HG02763 (cell line): ENCODE results near the gene CYP1A2.
"Not testable (repeated sequence)": the region's sequence is repeated elsewhere in the genome, so short reads cannot be mapped to it uniquely, and the experiment has no call there.

Experiments
- ATAC-seq: cut with Tn5 transposase; IDR thresholded peaks from one replicate; pipeline ENCODE4 v1.9.1; 2021; ENCODE audit warnings: mild to moderate bottlenecking, moderate library complexity; ENCODE audit not compliant: unreplicated experiment

The CYP1A2 gene

DNA sequence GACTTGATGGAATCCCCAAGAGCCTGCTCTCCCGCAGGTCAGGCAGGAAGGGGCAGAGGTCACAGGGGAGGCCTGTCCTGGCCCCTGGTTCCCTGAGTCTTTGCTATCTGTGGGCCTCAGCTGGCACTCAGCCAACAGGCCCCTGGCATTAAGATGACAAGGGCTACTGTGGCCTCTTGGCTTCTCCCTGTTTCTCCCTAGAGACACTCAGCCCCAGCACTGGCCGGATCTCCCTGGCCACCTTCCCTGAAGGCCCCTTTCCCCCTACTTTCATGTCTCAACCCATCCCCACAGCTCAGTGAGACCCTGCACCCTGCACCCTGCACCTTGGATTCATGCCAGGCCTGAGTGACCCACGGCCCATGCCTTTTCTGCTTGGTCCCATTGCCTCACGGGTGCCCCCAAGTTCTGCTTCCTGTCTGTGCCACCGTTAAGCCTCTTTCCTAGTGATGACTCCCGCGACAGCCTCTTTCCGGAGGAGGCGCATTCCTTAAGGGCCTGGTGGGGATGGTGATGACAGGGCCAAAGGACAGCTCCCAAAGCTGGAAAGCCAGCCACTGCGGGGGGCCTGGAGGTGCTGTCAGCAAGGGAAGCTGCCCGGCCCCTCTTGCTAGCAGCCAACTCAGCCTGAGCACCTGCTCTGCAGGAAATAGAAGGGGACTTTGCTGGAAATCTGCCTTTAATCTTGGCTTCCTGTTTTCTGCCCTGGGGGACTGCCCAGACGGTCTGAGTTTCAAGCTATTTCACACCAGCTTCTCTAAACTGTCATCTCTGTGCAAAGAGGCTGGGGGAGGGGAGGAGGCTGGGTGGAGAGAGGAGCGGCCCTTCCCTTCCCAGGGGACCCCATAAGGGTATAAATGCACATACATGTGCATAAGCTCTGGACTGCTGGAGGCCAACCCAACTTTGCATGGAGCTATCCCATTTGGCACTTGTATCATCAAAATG, 28.4 kb downstream of the CYP1A2 start:
- no peak for ATAC-seq

- no peak for ATAC-seq
Observed at GRCh38 chr15:74777769-74778598, 29.3 kb downstream of the CYP1A2 start.

DNA sequence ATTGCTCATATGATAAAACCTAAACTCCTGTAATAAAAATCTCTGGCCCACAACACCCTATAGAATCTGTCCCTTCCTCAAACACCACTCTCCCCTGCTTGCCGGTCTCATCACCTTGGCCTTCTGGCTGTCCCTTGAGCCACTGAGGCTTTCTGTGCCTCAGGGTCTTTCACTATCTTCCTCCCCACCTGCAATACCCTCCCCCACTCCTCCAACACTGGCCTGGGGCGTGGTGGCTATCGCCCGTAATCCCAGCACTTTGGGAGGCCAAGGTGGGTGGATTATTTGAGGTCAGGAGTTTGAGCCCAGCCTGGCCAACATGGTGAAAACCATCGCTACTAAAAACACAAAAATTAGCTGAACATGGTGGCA, 29.9 kb downstream of the CYP1A2 start:
- no peak for ATAC-seq

DNA sequence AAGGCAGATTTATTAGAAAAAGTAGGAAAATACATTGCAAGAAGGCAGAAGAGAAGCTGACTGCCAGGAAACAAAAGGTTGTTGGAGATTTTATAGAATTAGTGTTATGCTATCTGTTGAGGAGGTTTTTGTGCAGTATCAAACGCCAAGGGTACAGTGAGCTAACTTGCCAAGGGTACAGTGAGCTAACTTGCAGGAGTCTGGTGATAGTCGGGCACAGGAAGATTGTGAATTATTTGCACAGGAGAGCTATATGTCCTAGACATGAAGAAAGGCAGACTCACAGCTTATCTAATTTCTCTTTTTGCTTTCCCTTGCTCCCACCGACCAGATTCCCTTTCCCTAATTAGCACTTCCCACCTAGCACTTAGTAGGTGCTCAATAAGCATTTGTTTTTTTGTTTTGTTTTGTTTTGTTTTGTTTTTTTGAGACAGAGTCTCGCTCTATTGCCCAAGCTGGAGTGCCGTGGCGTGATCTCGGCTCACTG, 30.6 kb downstream of the CYP1A2 start:
- no peak for ATAC-seq

DNA sequence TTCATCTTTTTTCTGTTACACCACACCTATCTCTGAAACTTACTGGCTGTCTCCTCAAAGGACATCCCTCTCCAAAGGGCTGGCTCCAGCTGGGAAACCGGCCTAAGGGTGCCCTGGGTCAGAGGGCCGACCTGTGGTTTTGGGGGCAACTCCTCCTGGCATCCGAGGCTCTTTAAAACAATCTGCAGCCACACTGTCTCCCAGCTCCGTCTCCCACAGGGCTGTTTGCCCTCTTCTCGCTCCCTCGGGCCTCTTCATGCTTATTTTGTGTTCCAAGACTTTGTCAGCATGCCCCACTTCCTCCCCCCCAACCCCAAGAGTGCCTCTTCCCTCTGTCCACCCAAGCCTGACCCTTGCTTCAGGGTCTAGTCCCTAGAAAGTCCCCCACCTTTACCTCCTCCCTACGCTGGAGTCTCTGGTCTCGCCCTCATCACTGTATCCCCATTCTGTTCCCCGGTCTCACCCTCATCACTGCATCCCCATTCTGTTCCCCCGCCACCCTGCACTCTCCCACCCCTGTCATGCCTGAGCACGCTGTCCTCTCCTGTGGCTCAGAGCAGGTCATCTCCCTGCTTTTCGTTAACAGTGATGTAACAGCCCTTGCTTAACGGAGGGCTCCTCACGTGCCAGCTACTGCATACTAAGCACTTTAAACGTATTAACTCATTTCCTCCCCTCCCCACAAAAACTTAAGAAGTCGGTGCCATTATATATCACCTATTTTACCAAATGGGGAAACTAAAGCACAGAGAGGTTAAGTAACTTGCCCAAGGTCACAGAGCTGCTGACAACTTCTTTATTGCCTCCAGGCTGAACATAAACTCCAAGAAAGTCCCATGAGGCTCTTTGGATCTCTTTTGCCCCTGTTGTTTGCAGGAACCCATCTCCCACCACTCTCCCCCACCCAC, 32.1 kb downstream of the CYP1A2 start:
- no peak for ATAC-seq

DNA sequence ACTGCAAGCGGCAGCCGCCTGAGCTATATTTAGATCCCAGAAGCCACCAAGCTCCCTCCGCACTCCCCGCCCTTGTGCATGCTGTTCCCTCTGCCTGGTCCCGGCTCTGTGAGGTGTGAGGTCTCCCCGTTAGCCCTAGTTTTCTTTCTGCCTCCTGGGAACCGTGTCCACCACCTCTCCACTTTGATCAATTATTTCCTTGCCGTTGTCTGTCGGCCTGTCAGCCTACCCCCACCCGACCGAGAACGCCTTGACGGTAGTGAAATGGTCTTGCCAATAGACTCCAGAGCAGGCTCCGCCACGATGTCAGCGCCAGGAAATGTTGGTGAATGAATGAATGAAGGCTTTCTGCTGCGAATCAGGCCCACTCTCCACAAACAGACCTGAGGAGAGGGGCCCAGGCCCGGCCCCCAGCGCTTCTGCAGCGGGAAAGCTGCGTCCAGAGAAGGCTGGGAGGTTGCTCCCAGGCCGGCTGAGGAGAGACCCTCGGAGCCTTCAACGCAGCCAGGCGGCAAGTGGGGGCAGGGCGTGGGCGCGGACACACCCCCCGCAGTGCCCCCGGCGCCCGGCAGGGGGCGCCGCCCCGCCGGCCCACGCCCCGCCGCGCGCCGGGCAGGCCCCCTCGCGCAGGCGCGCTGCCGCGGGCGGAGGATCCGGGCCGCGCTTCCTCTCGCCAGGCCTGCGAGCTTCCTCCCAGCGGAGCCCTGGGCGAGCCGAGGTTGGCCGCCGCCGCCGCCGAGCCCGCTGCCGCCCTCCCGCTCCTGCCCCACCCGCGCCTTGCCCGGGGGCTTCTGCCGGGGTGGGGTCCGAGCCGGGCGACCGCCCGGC, 33.0 kb downstream of the CYP1A2 start, which contains the start of gene CSK:
Gene CSK (plus strand): TSS at position 650 of the 828 bp plus-strand sequence. CDS start 16,218 bp downstream, outside the sequence.
- peak; percentile 44 for ATAC-seq

DNA sequence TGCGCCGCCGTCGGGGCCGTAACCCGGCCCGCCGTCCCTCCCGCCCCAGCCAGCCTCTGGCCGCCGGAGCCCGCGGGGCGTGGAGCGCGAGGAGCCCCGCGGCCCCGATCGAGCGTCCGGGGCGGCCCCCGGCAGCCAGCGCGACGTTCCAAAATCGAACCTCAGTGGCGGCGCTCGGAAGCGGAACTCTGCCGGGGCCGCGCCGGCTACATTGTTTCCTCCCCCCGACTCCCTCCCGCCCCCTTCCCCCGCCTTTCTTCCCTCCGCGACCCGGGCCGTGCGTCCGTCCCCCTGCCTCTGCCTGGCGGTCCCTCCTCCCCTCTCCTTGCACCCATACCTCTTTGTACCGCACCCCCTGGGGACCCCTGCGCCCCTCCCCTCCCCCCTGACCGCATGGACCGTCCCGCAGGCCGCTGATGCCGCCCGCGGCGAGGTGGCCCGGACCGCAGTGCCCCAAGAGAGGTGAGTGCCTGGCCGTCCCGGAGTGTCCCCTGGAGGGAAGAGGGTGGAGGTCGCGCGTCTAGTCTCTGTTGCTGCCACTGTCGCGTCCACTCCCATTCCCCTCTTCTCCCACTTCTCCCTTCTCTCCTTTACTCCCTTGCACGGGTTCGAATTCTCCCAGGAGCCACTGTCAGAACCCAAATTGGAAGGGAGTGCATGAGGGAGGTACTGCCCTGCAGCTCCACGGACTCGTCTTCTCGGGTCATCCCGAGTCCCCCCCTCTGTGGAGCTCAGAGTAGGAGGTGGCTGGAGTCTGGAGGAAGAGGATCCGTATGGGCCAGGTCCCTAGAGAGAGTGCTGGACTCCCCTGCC, 33.8 kb downstream of the CYP1A2 start:
- ATAC-seq = peak; percentile 10

DNA sequence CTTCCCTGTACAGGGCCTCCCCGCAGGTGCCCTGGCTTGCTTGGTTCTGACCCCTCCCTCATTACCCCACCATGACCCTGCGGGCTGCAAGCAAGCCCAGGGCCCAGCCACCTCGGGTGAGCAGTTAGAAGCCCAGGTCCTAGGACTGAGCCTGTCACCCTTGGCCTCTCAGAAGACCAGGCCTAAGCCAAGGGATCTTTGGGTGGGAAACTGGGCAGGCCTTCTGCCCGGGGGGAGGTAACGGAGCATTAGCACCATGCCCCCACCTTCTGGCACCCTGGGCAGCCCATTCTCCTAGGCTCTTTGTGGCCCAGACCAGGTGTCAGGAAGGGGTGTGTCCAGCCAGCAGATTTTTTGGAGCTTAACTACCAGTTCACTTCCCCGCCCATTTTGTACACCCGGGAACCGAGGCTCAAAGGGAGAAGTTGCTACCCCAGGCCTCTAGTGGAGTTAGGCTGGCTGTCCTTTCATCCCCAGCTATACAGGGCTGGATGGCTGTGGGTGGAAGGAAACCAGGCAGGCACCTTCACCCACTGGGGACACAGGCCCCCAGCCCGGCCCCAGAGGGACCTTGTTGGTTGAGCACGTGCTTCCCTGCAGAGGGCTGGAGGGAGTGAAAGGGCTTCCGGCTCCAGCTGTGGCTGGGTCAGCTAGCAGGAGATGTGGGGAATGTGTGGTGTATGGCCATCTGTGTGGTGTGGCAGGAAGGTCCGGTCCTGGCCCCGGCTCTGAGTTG, 34.6 kb downstream of the CYP1A2 start:
- no peak for ATAC-seq

GRCh38 chr15:74783808-74784175, 35.1 kb downstream of the CYP1A2 start:
- ATAC-seq = no peak

GRCh38 chr15:74784426-74785193, 36.0 kb downstream of the CYP1A2 start:
- ATAC-seq = no peak

GRCh38 chr15:74785194-74786032, 36.8 kb downstream of the CYP1A2 start:
- ATAC-seq = no peak

GRCh38 chr15:74786081-74786480, 37.4 kb downstream of the CYP1A2 start:
- not testable (repeated sequence) for ATAC-seq

- ATAC-seq = no peak
Observed at GRCh38 chr15:74786551-74787165, 38.0 kb downstream of the CYP1A2 start.

GRCh38 chr15:74787251-74788041, 38.8 kb downstream of the CYP1A2 start:
- ATAC-seq = peak; percentile 43

DNA sequence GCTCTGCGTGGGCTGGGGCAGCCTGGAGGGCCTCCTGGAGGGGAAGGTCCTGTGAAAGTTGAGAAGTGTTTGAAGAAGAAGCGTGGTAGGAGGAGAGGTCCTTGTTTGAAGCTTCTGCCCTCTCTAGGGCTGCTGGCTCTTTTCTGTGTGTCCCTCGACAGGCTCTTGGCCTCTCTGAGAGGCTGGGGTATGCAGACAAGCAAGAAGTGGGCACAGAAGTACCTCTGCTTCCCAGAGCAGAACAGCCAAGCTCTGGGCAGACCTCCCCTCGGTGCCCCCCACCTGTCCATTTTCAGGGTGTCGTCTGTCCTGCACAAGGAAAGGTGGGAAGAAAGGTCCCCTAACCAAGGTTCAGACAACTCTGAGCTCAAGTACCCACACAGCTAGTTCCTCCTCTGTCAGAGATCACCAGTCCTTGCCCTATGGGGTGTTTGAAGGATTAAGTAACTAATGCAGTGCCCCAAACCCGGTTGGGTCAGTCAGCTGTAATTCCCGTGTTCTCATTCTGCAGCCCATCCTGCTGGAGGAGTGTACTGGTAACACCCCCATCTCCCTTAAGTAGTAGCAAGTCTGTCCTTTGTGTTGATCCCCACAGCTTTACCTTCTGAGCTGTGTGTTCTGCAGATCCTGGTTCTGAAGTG, 39.5 kb downstream of the CYP1A2 start:
- no peak for ATAC-seq
